Adrenal gland (tissue), 12 donors: ENCODE measurements around the gene CABP2. TPM values are rescaled to one million over a fixed set of nuclear protein-coding genes. Genes with fewer than 3 reads are reported as not detected.
A peak's percentile ranks its signal among the peaks of the same experiment; 100 is the strongest.

Source experiments
- DNase-seq, 7 donors: peaks; one replicate each; pipeline ENCODE4 v3.0.0-alpha.2; 2019 to 2020
- H3K27ac ChIP-seq, 5 donors: fragments of 200-600 bp; sonication (generic) in 4 of 5; 1 replicate in 3 of 5; 2 replicates in 2 of 5; pipeline versions ENCODE4 v1.5.1 to v1.8.0; 2016 to 2020; ENCODE audit warnings: mild to moderate bottlenecking in 1 of 5
- H3K27me3 ChIP-seq: fragments of 200-600 bp; 2 replicates; pipeline ENCODE4 v1.8.0; 2021
- H3K36me3 ChIP-seq, 2 donors: fragments of 200-600 bp; replicated peaks in 1 of 2; 1 replicate in 1 of 2; 2 replicates in 1 of 2; pipeline versions ENCODE4 v1.5.1 to v1.8.0; 2018 to 2022
- H3K4me1 ChIP-seq, 2 donors: fragments of 200-600 bp; replicated peaks in 1 of 2; 1 replicate in 1 of 2; 2 replicates in 1 of 2; pipeline versions ENCODE4 v1.5.1 to v1.8.0; 2018 to 2021
- H3K4me3 ChIP-seq, 4 donors: fragments of 200-600 bp; sonication (generic) in 3 of 4; one replicate each; pipeline ENCODE4 v1.5.1; 2016 to 2018
- H3K9me3 ChIP-seq, 3 donors: fragments of 200-600 bp; sonication (generic) in 1 of 3; replicated peaks in 1 of 3; 1 replicate in 2 of 3; 2 replicates in 1 of 3; pipeline versions ENCODE4 v1.5.1 to v1.8.0; 2016 to 2021
- POLR2A ChIP-seq, 2 donors: fragments of 450-650 bp; IDR thresholded peaks; one replicate each; pipeline ENCODE4 v1.6.1; 2017; ENCODE audit warnings: antibody characterized with exemption in 2 of 2, mild to moderate bottlenecking in 2 of 2, moderate library complexity in 1 of 2
- WGBS, 4 donors: extraction: QIAGEN DNeasy Blood & Tissue Kit in 2 of 4; methylation state at CpG; one replicate each; pipeline versions ENCODE4 v1.1.5 to v1.1.7; 2013 to 2017; 5-methylcytosine and 5-hydroxymethylcytosine counted together
- intact Hi-C, 2 donors: fragments of 100-400 bp; cut with DNase I; formaldehyde crosslinking; loops; one replicate each; pipeline versions ENCODE4 v1.14.1 to v1.15.0; 2022 to 2023
- polyA plus RNA-seq, 3 donors: library from polyadenylated mRNA; stranded (reverse); fragments of 200-250 nt in 2 of 3; fragments of 350-450 nt in 1 of 3; fragmentation: Illumina TruSeq in 1 of 3; extraction: RNeasy Lipid Tissue Mini Kit (QIAGEN cat#74804) in 1 of 3; gene quantifications; one replicate each; pipeline ENCODE4 v1.2.3, GENCODE V29; 2013 to 2014
- total RNA-seq, 9 donors: library from RNA; depleted of rRNA in 4 of 9; stranded (reverse); fragments of >200 nt in 4 of 9; fragments of 120-200 nt in 1 of 9; fragmentation: NEBNext Ultra II Directional in 1 of 9; extraction: Animal tissue kit (Norgen Biotek cat#: 25700) in 1 of 9; gene quantifications; one replicate each; pipeline versions ENCODE4 v1.1.0 to v1.2.4, GENCODE V29; 2013 to 2023
- TF ChIP-seq, protein P1 (sequence below), 6 experiments: fragments of 450-650 bp in 4 of 6; fragments of 200-600 bp in 2 of 6; sonication (generic) in 1 of 6; IDR thresholded peaks; 1 replicate in 5 of 6; 2 replicates in 1 of 6; pipeline versions ENCODE4 v1.5.1 to v1.8.0; 2016 to 2021; ENCODE audit warnings: antibody characterized with exemption in 6 of 6, mild to moderate bottlenecking in 2 of 6, moderate library complexity in 1 of 6
- donor health status: healthy with polysubstance abuse.
- donor health status: Bipolar disorder and iron deficiency.
- donor health status: DM: yes; HTN: yes; CAD: no.
- donor health status: DM: no; HTN: no; CAD: no.
- donor health status: DM: no; HTN: no; CAD: no.
- donor health status: DM: yes; HTN: yes; CAD: no.

The CABP2 gene
- total and polyA plus RNA-seq, 12 donors, result not detected

- H3K27ac ChIP-seq, result no peak overlapping the region
- TF ChIP-seq POLR2A (IDR thresholded peaks at IDR 0.05), result no peak
- TF ChIP-seq, protein P1, sequence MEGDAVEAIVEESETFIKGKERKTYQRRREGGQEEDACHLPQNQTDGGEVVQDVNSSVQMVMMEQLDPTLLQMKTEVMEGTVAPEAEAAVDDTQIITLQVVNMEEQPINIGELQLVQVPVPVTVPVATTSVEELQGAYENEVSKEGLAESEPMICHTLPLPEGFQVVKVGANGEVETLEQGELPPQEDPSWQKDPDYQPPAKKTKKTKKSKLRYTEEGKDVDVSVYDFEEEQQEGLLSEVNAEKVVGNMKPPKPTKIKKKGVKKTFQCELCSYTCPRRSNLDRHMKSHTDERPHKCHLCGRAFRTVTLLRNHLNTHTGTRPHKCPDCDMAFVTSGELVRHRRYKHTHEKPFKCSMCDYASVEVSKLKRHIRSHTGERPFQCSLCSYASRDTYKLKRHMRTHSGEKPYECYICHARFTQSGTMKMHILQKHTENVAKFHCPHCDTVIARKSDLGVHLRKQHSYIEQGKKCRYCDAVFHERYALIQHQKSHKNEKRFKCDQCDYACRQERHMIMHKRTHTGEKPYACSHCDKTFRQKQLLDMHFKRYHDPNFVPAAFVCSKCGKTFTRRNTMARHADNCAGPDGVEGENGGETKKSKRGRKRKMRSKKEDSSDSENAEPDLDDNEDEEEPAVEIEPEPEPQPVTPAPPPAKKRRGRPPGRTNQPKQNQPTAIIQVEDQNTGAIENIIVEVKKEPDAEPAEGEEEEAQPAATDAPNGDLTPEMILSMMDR (IDR thresholded peaks at IDR 0.05), result no peak
- no peaks in the 10 kb centered on the region for H3K27me3 ChIP-seq
- H3K36me3 ChIP-seq, result peaks cover 0 to 9% of the 10 kb centered on the region in 2 donors
- intact Hi-C loops, result loop anchor here in 1 of 2 donors (5.0 kb wide), 1 partner anchor 105 kb away; no protein-coding TSS in a partner anchor
- 95 to 98% (median 97%) methylated on average over 14 to 18 of the region's 18 CpGs for WGBS, 4 donors
- peak in 1 of 7 donors; percentile 11 for DNase-seq
- H3K4me1 ChIP-seq, result peaks cover 16 to 30% of the 10 kb centered on the region in 2 donors
- no peaks in the 10 kb centered on the region for H3K9me3 ChIP-seq
- no peak overlapping the region for H3K4me3 ChIP-seq
Measured at GRCh38 chr11:67501854-67502253, 21.4 kb downstream of the CABP2 start.

GRCh38 chr11:67500831-67501715 lies 22.2 kb downstream of the CABP2 start:
- Histone ChIP-seq H3K27ac (no peak overlapping the region), H3K36me3 (peaks cover 0 to 13% of the 10 kb centered on the region in 2 donors), H3K4me1 (peaks cover 15 to 23% of the 10 kb centered on the region in 2 donors), H3K27me3 (no peaks in the 10 kb centered on the region), H3K4me3 (no peak overlapping the region), H3K9me3 (no peaks in the 10 kb centered on the region)
- WGBS, 4 donors, result 91 to 94% (median 92%) methylated on average over 8 to 9 of the region's 9 CpGs
- no peak for DNase-seq
- intact Hi-C loops, result loop anchor here in 1 of 2 donors (5.0 kb wide), 1 partner anchor 104 kb away; no protein-coding TSS in a partner anchor
- TF ChIP-seq, protein P1 (IDR thresholded peaks at IDR 0.05), result no peak
- no peak for TF ChIP-seq POLR2A (IDR thresholded peaks at IDR 0.05)

DNA sequence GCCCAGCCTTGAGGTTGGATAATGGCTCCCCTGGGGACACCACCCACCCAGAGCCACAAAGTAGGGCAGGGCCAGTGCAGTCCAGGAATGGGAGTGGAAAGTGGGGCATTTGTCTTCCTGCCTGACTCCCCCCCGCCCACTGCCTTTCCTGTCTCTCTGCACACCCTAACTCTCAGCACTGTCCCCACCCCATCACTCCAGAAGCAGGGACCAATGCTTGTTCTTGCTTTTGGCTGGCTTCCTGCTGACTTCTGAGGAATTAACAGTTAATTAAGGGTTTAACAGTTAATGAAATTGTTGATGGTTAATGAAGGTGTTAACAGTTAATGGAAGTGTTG lies 22.8 kb downstream of the CABP2 start:
- peaks cover 0 to 17% of the 10 kb centered on the region in 2 donors for H3K36me3 ChIP-seq
- no peaks in the 10 kb centered on the region for H3K27me3 ChIP-seq
- H3K4me3 ChIP-seq, result no peak overlapping the region
- 86 to 92% (median 90%) methylated on average over 1 of the region's 1 CpG for WGBS, 4 donors
- H3K27ac ChIP-seq, result no peak overlapping the region
- TF ChIP-seq, protein P1 (IDR thresholded peaks at IDR 0.05), result no peak
- TF ChIP-seq POLR2A (IDR thresholded peaks at IDR 0.05), result no peak
- peaks cover 9 to 17% of the 10 kb centered on the region in 2 donors for H3K4me1 ChIP-seq
- no peak for DNase-seq
- intact Hi-C loops, result loop anchor here in 1 of 2 donors (5.0 kb wide), 1 partner anchor 103 kb away; no protein-coding TSS in a partner anchor
- H3K9me3 ChIP-seq, result no peaks in the 10 kb centered on the region

- Histone ChIP-seq H3K36me3 (peaks cover 0 to 22% of the 10 kb centered on the region in 2 donors), H3K27ac (no peak overlapping the region), H3K27me3 (no peaks in the 10 kb centered on the region), H3K4me1 (peaks cover 6 to 12% of the 10 kb centered on the region in 2 donors), H3K4me3 (no peak overlapping the region), H3K9me3 (no peaks in the 10 kb centered on the region)
- intact Hi-C loops, result loop anchor here in 1 of 2 donors (5.0 kb wide), 1 partner anchor 103 kb away; no protein-coding TSS in a partner anchor
- DNase-seq, result no peak
- TF ChIP-seq, protein P1 (IDR thresholded peaks at IDR 0.05), result no peak
- 91 to 96% (median 95%) methylated on average over 6 to 26 of the region's 26 CpGs for WGBS, 4 donors
Measured at GRCh38 chr11:67499808-67500483, 23.3 kb downstream of the CABP2 start.
